Esophagus muscularis mucosa (tissue), 4 donors: Measurements from ENCODE around the gene MACROD2.

Experiments
- EP300 ChIP-seq: sonication (generic); formaldehyde crosslinking; IDR thresholded peaks from one replicate; pipeline ENCODE4 v1.6.1; 2017; ENCODE audit warnings: antibody characterized with exemption
- POLR2A ChIP-seq: fragments of 450-650 bp; IDR thresholded peaks from one replicate; pipeline ENCODE4 v1.6.1; 2017; ENCODE audit warnings: antibody characterized with exemption, moderate library complexity, mild to moderate bottlenecking, low read depth
- POLR2AphosphoS5 ChIP-seq, 2 donors: sonication (generic); formaldehyde crosslinking; IDR thresholded peaks; one replicate each; pipeline ENCODE4 v1.6.1; 2017; ENCODE audit warnings: antibody characterized with exemption in 2 of 2
- TF ChIP-seq, protein P1 (sequence below), 3 experiments: fragments of 200-600 bp in 2 of 3; fragments of 450-650 bp in 1 of 3; sonication (generic) in 2 of 3; IDR thresholded peaks; one replicate each; pipeline ENCODE4 v1.5.1; 2017 to 2019; ENCODE audit warnings: antibody characterized with exemption in 3 of 3, mild to moderate bottlenecking in 2 of 3, moderate library complexity in 1 of 3

DNA sequence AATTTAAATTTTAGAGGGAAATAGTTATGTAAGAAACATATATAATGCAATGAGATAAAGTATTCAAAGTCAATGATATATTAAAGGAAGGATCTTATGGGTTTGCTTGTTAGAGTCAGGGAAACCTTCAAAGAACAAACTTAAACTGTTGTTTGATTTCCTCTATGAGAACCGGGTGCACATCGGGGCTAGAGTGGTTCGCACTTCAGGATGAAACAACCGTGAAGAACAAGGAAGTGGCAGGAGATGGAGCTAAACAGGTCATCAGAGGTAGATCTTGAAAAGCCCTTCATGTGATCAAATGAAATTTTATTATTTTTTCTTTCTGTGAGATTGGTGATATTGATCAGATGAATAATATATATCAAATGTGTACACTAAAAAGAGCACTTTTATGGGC lies 1294.0 kb downstream of the MACROD2 start:
- TF ChIP-seq POLR2AphosphoS5 (IDR thresholded peaks at IDR 0.05) (no peak), POLR2A (no peak), EP300 (no peak)
- TF ChIP-seq, protein P1, sequence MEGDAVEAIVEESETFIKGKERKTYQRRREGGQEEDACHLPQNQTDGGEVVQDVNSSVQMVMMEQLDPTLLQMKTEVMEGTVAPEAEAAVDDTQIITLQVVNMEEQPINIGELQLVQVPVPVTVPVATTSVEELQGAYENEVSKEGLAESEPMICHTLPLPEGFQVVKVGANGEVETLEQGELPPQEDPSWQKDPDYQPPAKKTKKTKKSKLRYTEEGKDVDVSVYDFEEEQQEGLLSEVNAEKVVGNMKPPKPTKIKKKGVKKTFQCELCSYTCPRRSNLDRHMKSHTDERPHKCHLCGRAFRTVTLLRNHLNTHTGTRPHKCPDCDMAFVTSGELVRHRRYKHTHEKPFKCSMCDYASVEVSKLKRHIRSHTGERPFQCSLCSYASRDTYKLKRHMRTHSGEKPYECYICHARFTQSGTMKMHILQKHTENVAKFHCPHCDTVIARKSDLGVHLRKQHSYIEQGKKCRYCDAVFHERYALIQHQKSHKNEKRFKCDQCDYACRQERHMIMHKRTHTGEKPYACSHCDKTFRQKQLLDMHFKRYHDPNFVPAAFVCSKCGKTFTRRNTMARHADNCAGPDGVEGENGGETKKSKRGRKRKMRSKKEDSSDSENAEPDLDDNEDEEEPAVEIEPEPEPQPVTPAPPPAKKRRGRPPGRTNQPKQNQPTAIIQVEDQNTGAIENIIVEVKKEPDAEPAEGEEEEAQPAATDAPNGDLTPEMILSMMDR (IDR thresholded peaks at IDR 0.05), result no peak
